ENCODE results near the gene ZKSCAN8.

Gene ZKSCAN8

DNA sequence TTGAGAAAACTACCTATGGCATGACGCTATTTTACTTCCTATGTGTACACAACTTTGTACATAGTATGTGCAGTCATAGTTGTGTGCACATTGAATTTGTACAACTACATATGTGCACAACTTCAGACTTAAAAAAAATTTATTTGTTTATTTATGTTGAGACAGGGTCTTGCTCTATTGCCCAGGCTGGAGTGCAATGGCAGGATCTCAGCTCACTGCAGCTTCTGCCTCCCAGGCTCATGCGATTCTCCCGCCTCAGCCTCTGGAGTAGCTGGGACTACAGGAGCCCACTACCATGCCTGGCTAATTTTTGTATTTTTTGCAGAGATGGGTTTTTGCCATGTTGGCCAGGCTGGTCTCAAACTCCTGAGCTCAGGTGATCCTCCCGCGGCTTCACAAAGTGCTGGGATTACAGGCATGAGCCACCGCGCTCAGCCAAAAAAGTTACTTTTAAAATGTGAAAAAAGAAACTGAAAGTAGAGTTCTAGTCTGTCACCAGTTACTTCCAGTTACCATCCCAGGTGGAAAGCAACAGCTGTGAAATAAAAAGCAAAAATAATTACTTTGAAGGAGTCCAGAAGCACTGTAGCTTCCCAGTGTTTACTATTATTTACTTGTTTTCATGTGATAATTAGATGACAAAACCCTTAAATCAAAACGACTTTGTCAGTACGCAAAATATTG lies 1.7 kb upstream of the ZKSCAN8 start:
- DNase-seq (ENCODE audit: low read depth in 2 of 2), result no peak

GRCh38 chr6:28140616-28141015 lies 1.1 kb upstream of the ZKSCAN8 start:
- no peak for DNase-seq (ENCODE audit: low read depth in 2 of 2)

GRCh38 chr6:28142446-28142845 lies 763 bp downstream of the ZKSCAN8 start:
- no peak for DNase-seq (ENCODE audit: low read depth in 2 of 2)

DNA sequence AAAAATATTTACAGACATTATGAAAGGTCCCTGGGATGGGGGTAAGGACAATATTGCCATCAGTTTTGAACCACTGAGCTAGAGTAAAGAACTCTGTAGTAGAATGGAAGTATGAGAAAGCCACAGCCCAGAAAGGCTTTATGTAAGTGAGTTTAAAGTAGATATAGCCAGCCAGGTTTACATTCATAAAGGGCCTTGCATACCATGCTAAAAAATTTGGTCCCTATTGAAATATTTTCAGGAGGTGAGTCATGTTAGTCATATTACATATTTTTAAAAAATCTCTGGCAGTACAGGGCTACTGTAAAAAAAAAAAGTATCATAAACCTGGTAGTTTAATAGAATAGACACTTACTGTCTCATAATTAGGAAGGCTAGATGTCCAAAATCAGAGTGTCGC lies 3.5 kb downstream of the ZKSCAN8 start:
- no peak for DNase-seq (ENCODE audit: low read depth in 2 of 2)

- no peak for DNase-seq (ENCODE audit: low read depth in 2 of 2)
These were observed 10.8 kb downstream of the ZKSCAN8 start for GRCh38 chr6:28152531-28152930.

DNA sequence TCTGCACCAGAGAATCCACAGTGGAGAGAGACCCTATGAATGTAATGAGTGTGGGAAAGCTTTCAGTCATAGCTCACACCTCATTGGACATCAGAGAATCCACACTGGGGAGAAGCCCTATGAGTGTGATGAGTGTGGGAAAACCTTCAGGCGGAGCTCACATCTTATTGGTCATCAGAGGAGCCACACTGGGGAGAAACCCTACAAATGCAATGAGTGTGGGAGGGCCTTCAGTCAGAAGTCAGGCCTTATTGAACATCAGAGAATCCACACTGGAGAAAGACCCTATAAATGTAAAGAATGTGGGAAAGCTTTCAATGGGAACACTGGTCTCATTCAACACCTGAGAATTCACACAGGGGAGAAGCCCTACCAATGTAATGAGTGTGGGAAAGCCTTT lies 11.9 kb downstream of the ZKSCAN8 start:
- no peak for DNase-seq (ENCODE audit: low read depth in 2 of 2)

DNA sequence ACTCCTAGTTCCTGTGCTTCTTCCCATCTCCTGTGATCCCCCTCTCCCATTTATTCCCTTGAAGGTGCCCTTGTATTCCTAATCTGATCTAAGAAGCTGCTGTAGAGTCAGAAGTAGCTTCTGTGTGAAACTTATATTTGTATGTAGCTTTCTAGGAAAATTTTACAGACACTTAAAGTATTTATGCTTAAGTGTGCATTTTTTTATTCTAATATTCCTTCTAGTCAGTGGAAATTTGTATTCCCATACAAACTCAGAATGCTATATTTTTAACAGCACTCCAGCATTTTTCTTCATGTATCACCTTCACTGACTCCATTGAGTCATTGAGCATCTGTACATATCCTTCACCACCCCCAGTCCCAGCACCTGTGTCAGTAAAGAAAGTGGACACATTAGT lies 12.7 kb downstream of the ZKSCAN8 start:
- DNase-seq (ENCODE audit: low read depth in 2 of 2), result no peak

DNA sequence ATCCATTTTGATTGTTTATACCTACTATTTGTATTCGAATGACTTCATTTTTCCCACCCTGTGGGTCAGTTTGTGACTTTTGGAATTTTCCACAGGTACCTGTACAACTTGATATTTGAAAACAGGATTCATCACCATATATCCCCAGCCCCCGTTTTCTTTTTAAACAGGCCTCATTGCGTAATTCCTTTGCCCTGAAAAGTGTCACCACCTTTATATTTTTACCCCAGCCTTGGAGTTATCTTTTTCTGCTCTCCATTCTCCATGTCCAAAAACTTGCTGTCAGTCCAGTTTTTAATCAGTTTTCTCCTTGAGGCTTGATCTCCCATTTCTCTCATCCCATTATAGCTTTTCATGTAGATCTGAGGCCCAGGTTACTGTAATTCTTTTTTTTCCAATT lies 16.6 kb downstream of the ZKSCAN8 start:
- DNase-seq (ENCODE audit: low read depth in 2 of 2), result no peak

DNA sequence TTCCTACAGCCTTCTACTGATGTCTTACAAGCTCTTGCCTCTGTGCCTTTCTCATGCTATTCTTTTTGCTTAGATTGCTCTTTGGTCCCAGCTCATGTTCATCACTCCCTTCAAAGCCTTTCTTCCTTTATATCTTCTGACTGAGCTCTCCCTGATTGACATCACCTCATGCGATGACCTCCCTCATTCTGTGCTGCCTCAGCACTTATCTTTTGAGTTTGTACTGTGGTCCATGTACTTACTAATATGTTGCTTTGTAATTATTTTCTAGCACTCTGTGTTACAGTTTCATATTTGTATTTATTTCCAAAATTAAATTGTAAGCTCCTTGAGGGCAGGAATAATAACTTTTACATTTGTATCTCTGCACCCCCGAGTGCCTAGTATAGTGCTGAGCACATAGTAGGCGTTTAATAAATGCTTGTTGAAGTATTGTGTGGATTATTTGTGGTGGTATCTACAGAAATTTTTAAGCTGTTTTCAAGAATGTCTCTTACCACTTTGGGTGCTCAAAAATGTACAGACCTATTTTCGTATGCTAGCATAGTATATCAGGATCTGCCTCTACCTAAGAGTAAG lies 17.4 kb downstream of the ZKSCAN8 start:
- no peak for DNase-seq (ENCODE audit: low read depth in 2 of 2)

GRCh38 chr6:28160233-28160632 lies 18.6 kb downstream of the ZKSCAN8 start:
- no peak for DNase-seq (ENCODE audit: low read depth in 2 of 2)

DNA sequence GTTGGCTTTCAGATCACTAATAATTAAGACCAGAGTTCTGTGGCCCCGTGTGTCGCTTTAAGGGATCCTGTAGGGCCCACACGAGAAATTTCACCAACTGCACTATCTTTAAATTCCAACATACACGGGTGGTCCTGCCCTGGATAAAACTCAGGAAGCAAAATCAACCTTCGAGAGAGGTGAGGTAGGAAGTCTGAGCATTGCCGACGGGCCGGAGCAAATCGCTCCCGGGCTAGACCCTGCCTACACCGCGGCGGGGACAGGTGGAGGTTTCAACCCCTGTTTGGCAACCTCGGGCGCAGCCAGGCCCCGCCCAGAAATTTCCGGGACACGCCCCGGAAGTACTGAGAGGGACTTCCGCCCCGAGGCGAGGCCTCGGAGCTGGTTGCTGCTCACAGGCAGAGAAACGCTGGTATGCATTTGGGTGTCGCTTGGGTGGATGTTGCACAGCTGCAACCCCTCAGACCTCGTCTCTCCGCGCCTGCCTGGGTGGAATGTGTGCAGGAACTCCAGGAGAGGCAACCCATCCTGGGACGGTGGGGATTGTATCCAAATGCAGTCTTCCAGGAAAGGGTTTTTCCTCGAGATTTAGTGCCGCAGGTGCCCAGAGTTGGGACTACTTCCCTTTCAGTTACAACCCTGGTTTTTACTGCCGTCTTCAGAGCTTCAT lies 19.9 kb downstream of the ZKSCAN8 start:
- DNase-seq (ENCODE audit: low read depth in 2 of 2), result peak; percentile 65 to 73

DNA sequence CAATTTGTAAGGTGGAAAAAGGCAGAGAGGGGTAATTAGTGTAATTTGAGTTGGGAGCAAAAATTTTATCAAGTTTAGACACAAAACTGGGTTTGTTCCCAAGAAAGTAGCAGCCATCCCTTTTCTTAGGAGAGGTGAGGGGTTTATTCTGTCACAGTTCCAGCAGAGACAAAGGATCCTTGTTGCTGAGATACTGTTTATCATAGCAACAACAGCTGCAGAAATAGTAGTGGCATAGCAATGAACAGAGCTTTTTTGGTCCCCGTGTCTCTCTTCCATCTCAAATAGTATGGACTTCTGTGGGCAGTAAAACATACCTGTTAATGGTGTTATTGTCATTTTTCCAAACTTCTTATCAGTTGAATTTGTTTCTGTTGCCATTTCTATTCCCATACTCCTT lies 23.9 kb downstream of the ZKSCAN8 start:
- no peak for DNase-seq (ENCODE audit: low read depth in 2 of 2)

DNA sequence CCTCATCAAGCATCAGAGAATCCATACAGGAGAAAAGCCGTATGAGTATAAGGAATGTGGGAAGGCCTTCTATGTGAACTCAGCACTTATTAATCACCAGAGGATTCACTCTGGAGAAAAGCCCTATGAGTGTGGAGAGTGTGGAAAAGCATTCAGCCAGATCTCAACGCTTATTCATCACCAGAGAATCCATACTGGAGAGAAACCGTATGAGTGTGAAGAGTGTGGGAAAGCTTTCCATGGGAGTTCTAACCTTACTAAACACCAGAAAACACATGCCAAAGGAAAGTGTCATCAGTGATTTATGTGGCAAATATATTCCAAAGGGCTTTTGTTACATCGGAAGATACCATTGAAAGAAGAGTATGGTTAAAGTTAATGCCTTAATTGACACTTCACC lies 25.4 kb downstream of the ZKSCAN8 start:
- DNase-seq (ENCODE audit: low read depth in 2 of 2), result no peak

- no peak for DNase-seq (ENCODE audit: low read depth in 2 of 2)
These were observed 26.2 kb downstream of the ZKSCAN8 start for GRCh38 chr6:28167926-28168325.

GRCh38 chr6:28171271-28171670 lies 29.6 kb downstream of the ZKSCAN8 start:
- DNase-seq (ENCODE audit: low read depth in 2 of 2), result no peak

DNA sequence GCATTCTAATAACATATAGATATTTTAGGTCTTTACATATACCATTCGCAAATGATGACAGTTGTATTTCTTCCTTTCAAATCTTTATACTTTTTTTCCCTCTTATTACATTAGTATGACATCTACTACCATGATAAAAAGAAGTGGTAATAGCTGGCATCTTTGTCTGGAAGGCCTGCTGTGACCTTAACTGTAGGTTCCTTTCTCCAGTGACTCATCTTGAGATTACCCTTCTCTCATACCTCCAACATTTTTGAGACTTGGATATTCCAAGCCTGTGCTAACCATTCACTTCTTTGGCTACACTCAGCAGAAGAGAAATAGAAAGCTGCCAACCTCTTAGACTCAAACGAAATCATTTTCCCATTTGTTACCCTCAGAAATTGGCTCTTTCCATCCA lies 30.3 kb downstream of the ZKSCAN8 start:
- DNase-seq (ENCODE audit: low read depth in 2 of 2), result no peak

GRCh38 chr6:28176373-28176772 lies 34.7 kb downstream of the ZKSCAN8 start:
- no peak for DNase-seq (ENCODE audit: low read depth in 2 of 2)

DNA sequence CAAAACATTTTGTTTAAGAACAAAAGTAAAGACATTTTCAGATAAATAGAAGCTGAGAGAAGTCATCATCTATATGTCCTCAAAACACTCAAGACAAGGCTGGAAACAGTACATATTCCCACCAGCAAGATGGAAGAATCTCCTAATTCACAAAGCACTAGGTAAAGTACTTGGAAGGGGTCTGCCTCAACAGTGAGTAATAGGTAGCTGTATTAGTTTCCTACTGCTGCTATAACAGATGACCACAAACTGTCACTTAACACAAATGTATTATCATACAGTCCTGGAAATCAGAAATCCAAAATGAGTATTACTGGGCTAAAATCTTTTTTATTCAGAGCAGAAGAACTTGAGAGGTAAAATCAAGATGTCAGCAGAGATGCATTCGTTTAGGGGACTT lies 40.6 kb downstream of the ZKSCAN8 start:
- no peak for DNase-seq (ENCODE audit: low read depth in 2 of 2)

DNA sequence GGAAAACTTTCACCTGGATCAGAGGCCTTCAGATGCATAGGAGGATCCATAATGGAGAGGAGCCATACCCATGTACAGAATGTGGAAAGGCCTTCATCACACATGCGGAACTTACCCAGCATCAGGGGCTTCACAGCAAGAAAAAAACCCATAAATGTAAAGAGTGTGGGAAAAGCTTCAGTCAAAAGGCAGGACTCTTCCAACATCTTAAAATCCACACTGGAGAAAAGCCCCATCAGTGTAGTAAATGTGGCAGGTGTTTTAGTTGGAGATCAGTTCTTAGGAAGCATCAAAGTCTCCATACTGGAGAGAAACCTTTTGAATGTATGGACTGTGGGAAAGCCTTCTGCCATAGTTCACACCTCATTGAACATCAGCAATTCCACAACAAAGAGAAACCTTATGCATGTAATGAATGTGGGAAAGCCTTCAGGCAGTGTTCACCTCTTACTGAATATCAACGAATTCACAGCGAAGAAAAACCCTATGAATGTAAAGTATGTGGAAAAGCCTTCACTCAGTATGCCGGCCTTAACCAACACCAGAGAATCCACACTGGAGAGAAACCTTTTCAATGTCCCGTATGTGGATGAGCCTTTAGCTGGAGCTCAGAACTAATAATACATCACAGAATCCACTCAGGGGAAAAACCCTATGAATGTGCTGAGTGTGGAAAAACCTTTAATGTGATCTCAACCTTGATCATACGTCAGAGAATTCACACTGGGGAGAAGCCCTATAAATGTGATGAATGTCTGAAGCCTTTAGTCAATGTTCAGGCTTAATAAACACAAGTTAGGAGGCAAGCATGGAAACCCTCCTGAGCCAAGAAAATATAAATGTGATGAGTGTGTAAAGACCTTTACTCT lies 46.7 kb downstream of the ZKSCAN8 start:
- DNase-seq (ENCODE audit: low read depth in 2 of 2), result no peak

DNA sequence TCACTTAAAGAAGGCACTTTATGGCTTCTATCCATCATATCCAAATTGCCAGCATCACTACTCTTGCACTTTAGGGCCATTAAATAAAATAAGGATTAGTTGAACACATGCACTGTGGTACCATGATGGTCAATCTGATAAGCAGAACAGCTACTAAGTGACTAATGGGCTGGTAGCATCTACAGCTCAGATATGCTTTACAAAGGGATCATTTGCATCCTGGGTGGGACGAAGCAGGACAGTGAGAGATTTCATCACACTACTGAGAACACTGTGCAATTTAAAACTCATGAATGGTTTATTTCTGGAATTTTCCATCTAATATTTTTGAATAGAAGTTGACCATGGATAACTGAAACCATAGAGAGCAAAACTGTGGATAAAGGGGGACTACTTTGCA lies 58.3 kb downstream of the ZKSCAN8 start:
- no peak for DNase-seq (ENCODE audit: low read depth in 2 of 2)

DNA sequence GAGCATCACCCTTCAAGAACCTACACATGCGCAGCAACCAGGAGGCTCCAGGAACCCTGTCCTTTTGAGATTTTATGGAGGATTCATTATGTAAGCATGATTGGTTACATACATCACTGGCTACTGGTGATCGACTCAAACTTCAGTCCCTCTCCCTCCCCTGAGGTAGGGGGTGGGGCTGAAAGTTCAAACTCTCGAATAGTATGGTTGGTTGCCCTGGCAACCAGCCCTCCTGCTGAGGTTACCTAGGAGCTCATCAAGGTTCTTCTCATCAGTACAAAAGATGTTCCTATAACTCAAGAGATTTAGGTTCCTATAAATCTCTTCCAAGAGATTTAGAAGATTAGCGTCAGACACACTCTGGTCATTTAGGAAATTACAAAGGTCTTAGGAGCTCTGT lies 61.5 kb downstream of the ZKSCAN8 start:
- no peak for DNase-seq (ENCODE audit: low read depth in 2 of 2)

- no peak for DNase-seq (ENCODE audit: low read depth in 2 of 2)
These were observed 64.2 kb downstream of the ZKSCAN8 start for GRCh38 chr6:28205879-28206278.
